Camera-type eye (tissue), 1 donor: ENCODE measurements around the gene NOTCH4. TPM values are rescaled to one million over a fixed set of nuclear protein-coding genes. Genes with fewer than 3 reads are reported as not detected.

Source experiments
- total RNA-seq: library from RNA; depleted of rRNA; stranded (reverse); fragments of >200 nt; gene quantifications from one replicate; pipeline ENCODE4 v1.2.3, GENCODE V29; 2014

The NOTCH4 gene
- total RNA-seq, result 13.6 TPM

GRCh38 chr6:32223258-32224235 lies at the start of gene NOTCH4:
TSS of gene NOTCH4 (minus strand) at chr6:32224067. CDS start at chr6:32223928, 139 bp downstream.

GRCh38 chr6:32192608-32193039 lies 31.2 kb downstream of the NOTCH4 start, which contains the start of gene GPSM3:
TSS of gene GPSM3 (minus strand) at chr6:32192643. CDS start at chr6:32192513, 130 bp downstream.

GRCh38 chr6:32190054-32190851 lies 33.6 kb downstream of the NOTCH4 start, which contains the start of gene PBX2:
TSS of gene PBX2 (minus strand) at chr6:32190202. CDS start at chr6:32189915, 287 bp downstream.

DNA sequence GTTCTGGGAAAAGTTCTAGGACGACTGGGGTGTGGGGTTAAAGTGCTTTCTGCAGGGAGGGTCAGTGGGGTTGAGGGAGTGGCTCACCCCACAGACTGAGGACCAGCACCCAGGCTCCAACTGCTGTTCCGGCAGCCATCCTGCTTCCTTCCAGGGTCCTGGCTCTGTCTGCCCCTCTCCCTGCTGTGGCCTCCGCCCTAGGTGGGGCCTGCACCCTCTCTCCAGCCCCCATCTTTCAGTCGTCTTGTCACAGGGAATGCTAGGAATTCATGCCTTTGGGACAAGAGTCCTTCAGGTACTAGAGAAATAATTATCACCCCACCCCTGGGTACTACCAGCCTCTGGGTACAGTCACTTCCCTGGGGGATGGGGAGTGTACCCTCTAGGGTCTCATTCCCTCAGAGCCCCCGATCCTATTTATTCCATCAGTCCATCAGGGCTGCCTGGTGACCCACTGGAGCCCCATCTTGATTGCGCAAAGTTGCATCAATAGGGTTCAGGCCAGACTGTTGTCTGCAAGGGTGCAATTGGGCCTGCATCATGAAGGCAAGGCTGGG lies 39.7 kb downstream of the NOTCH4 start, which contains the start of gene AGER:
Gene AGER (minus strand): TSS at position 170 of the 557 bp plus-strand sequence. CDS start 31 bp downstream, at position 139.

GRCh38 chr6:32177788-32178546 lies 45.9 kb downstream of the NOTCH4 start, which contains the start of gene RNF5:
TSS of gene RNF5 (plus strand) at chr6:32178405. CDS start at chr6:32178512, 107 bp downstream.

GRCh38 chr6:32175711-32176475 lies 48.0 kb downstream of the NOTCH4 start, which contains the start of gene AGPAT1:
TSS of gene AGPAT1 (minus strand) at chr6:32176084. CDS start at chr6:32171496, 4,588 bp downstream.

DNA sequence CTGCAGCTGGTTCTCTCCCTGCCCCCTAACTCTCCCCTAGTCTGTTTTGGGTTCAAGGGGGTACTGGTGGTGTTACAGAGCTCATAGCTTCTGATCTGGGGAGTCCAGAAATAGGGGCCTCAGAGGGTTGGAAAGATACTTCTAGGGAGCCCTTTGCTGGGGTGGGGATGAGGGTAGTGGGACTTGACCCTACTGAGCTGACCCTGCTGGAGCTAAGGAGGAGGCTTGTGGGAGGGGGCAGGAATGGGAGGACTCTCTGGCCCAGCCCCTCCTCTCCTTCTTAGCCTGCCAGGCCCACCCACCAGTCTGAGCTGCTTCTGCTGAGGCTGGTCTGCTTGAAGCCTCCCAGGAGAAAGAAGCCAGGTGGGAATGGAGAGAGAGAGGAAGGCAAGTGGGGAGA lies 59.6 kb downstream of the NOTCH4 start, which contains the start of gene EGFL8:
Gene EGFL8 (plus strand): TSS at position 301 of the 400 bp plus-strand sequence. CDS start 1,571 bp downstream, outside the sequence.

GRCh38 chr6:32153564-32154513 lies 70.0 kb downstream of the NOTCH4 start, which contains the start of gene PPT2:
TSS of gene PPT2 (plus strand) at chr6:32154141. CDS start at chr6:32154595, 454 bp downstream.

GRCh38 chr6:32151863-32152768 lies 71.8 kb downstream of the NOTCH4 start, which contains the start of gene PRRT1:
TSS of gene PRRT1 (minus strand) at chr6:32151939. CDS start at chr6:32151827, 112 bp downstream.

Other genes with a start within 250 kb of the NOTCH4 start
- gene C4A, start 242.0 kb downstream of the NOTCH4 start, total RNA-seq, result 29.9 TPM
- gene C4B, start 209.3 kb downstream of the NOTCH4 start, total RNA-seq, result 12.1 TPM
- 0.22 TPM for gene CYP21A2, start 185.7 kb downstream of the NOTCH4 start, total RNA-seq
- 129 TPM for gene TNXB, start 114.7 kb downstream of the NOTCH4 start, total RNA-seq
- gene ATF6B, start 95.8 kb downstream of the NOTCH4 start, total RNA-seq, result 35.8 TPM
- gene FKBPL, start 93.8 kb downstream of the NOTCH4 start, total RNA-seq, result 3.4 TPM
- gene PRRT1, start 72.1 kb downstream of the NOTCH4 start, total RNA-seq, result 1.6 TPM
- gene PPT2, start 69.9 kb downstream of the NOTCH4 start, total RNA-seq, result 318 TPM
- gene EGFL8, start 59.5 kb downstream of the NOTCH4 start, total RNA-seq, result 21.4 TPM
- gene AGPAT1, start 48.0 kb downstream of the NOTCH4 start, total RNA-seq, result 20.1 TPM
- 73.4 TPM for gene RNF5, start 45.7 kb downstream of the NOTCH4 start, total RNA-seq
- 2.6 TPM for gene AGER, start 39.8 kb downstream of the NOTCH4 start, total RNA-seq
- gene PBX2, start 33.9 kb downstream of the NOTCH4 start, total RNA-seq, result 84.5 TPM
- gene GPSM3, start 31.4 kb downstream of the NOTCH4 start, total RNA-seq, result 1.8 TPM
- gene TSBP1, start 147.8 kb upstream of the NOTCH4 start, total RNA-seq, result not detected
- gene BTNL2, start 183.1 kb upstream of the NOTCH4 start, total RNA-seq, result not detected
- 40.0 TPM for gene HLA-DRA, start 215.8 kb upstream of the NOTCH4 start, total RNA-seq